GM12878 (cell line): ENCODE measurements around the gene FAM228B. TPM values are rescaled to one million over a fixed set of nuclear protein-coding genes. Genes with fewer than 3 reads are reported as not detected.
"Not testable (repeated sequence)": the region's sequence is repeated elsewhere in the genome, so short reads cannot be mapped to it uniquely, and the experiment has no call there.

Experiments used
- ATAC-seq: fragments of 200-7000 bp; cut with Tn5 transposase; 3 replicates; pipeline ENCODE4 v1.9.1; 2020; ENCODE audit warnings: mild to moderate bottlenecking, moderate library complexity
- BruUV-seq: library from RNA; stranded (reverse); fragments of 400-500 nt; replicated peaks from 2 replicates; lab custom pipeline; 2021; lab: Mats Ljungman, UMichigan
- CTCF ChIA-PET: fragments of 300-600 bp; sonication (Branson Sonifier 250); formaldehyde crosslinking; extraction: SDS; loops from one replicate; lab custom pipeline; 2021; ENCODE audit warnings: inconsistent platforms; lab: Yijun Ruan, JAX
- POLR2A ChIA-PET: fragments of 350-600 bp; formaldehyde crosslinking; extraction: SDS; loops from one replicate; lab custom pipeline; 2021; ENCODE audit warnings: inconsistent platforms; lab: Charles Lee
- RAD21 ChIA-PET: fragments of 300-600 bp; sonication (Branson Sonifier 250); formaldehyde crosslinking; loops from one replicate; lab custom pipeline; 2023; ENCODE audit warnings: antibody characterized with exemption; ENCODE audit not compliant: unreplicated experiment; lab: Charles Lee
- SMC1A ChIA-PET: fragments of 300-600 bp; sonication (Branson Sonifier 250); formaldehyde crosslinking; loops from one replicate; lab custom pipeline; 2023; ENCODE audit not compliant: unreplicated experiment, uncharacterized antibody; lab: Charles Lee
- DNase-seq: peaks from one replicate; pipeline ENCODE4 v3.0.0-alpha.2; 2011; ENCODE audit warnings: low read depth, low spot score
- FAIRE-seq: peaks from 3 replicates; lab custom pipeline; 2011; peaks lifted over from hg19 to GRCh38; lab: Jason Lieb, UNC
- H2AFZ ChIP-seq: 2 replicates; pipeline ENCODE4 v1.6.0; 2011; ENCODE audit warnings: low read depth, low read length, control low read depth; ENCODE audit not compliant: control insufficient read depth
- H3K27ac ChIP-seq: 2 replicates; pipeline ENCODE4 v1.5.1; 2011; ENCODE audit warnings: control low read depth; ENCODE audit not compliant: control insufficient read depth, insufficient read depth
- H3K27me3 ChIP-seq, 2 experiments: replicated peaks in 1 of 2; 2 replicates each; pipeline versions ENCODE4 v1.6.0 to v1.6.1; 2011; ENCODE audit warnings: low read length in 1 of 2; ENCODE audit not compliant: control insufficient read depth in 2 of 2, insufficient read depth in 2 of 2
- H3K36me3 ChIP-seq, 2 experiments: 2 replicates each; pipeline ENCODE4 v1.5.1; 2011; ENCODE audit warnings: low read length in 1 of 2; ENCODE audit not compliant: control insufficient read depth in 2 of 2, insufficient read depth in 2 of 2
- H3K4me1 ChIP-seq: 2 replicates; pipeline ENCODE4 v1.6.1; 2011; ENCODE audit warnings: mild to moderate bottlenecking, low read length, moderate library complexity, mixed read lengths; ENCODE audit not compliant: control insufficient read depth, insufficient read depth
- H3K4me2 ChIP-seq: 2 replicates; pipeline ENCODE4 v1.6.0; 2011; ENCODE audit warnings: control low read depth; ENCODE audit not compliant: control insufficient read depth, insufficient read depth
- H3K4me3 ChIP-seq: fragments of 200-600 bp; sonication (generic); 2 replicates; pipeline ENCODE4 v1.5.1; 2016
- H3K79me2 ChIP-seq: 2 replicates; pipeline ENCODE4 v1.6.0; 2011; ENCODE audit warnings: low read length; ENCODE audit not compliant: control insufficient read depth, insufficient read depth
- H3K9ac ChIP-seq: 2 replicates; pipeline ENCODE4 v1.8.0; 2011; ENCODE audit warnings: low read length, control low read depth, mixed read lengths; ENCODE audit not compliant: control insufficient read depth, insufficient read depth
- H3K9me3 ChIP-seq: replicated peaks from 3 replicates; pipeline ENCODE4 v1.5.1; 2011; ENCODE audit warnings: mild to moderate bottlenecking, low read length; ENCODE audit not compliant: control insufficient read depth, insufficient read depth
- H4K20me1 ChIP-seq: 2 replicates; pipeline ENCODE4 v1.6.0; 2011; ENCODE audit not compliant: control insufficient read depth, insufficient read depth
- WGBS: methylation state at CpG from one replicate; pipeline ENCODE4 v1.1.6; 2016; ENCODE audit warnings: low lambda C conversion rate; ENCODE audit not compliant: insufficient replicate concordance, insufficient coverage; ENCODE audit errors: missing lambda C conversion rate; 5-methylcytosine and 5-hydroxymethylcytosine counted together
- in situ Hi-C: fragments of 300-500 bp; cut with MboI; formaldehyde crosslinking; loops from 9 replicates; pipeline ENCODE4 v1.14.3; 2018; ENCODE audit warnings: mixed read lengths
- intact Hi-C: fragments of 100-400 bp; cut with micrococcal nuclease; formaldehyde crosslinking; loops from one replicate; pipeline ENCODE4 v1.14.2; 2022; ENCODE audit not compliant: unreplicated experiment
- polyA plus RNA-seq, 11 experiments: library from polyadenylated mRNA; depleted of rRNA in 4 of 11; unstranded in 6 of 11; stranded (reverse) in 5 of 11; fragments of >200 nt; fragmentation: Nextera tagmentation in 4 of 11; fragmentation: Illumina TruSeq in 1 of 11; extraction: Ambion mirVana in 4 of 11; extraction: Trizol in 1 of 11; gene quantifications; 1 replicate in 1 of 11; 2 replicates in 10 of 11; pipeline versions ENCODE4 v1.2.1 to v1.2.3, GENCODE V29; 2011 to 2016; ENCODE audit warnings: inconsistent platforms in 2 of 11, missing spikeins in 2 of 11, low read depth in 1 of 11
- total RNA-seq, 4 experiments: library from RNA; depleted of rRNA in 3 of 4; stranded (reverse); fragments of >200 nt in 3 of 4; fragmentation: Illumina TruSeq in 1 of 4; extraction: Trizol in 1 of 4; gene quantifications; 2 replicates each; pipeline versions ENCODE4 v1.2.1 to v1.2.3, GENCODE V29; 2013 to 2021

The FAM228B gene
- total and polyA plus RNA-seq, 10 of the 15 experiments (the other 5 are each of a cell fraction or from before 2014, with no cell fraction given): 3.9 to 11.0 (median 7.5) TPM

GRCh38 chr2:24093270-24093669 lies 30.0 kb upstream of the FAM228B start:
- H3K4me3 ChIP-seq, H3K4me1 ChIP-seq, H3K9me3 ChIP-seq, H3K36me3 ChIP-seq, H2AFZ ChIP-seq, H3K9ac ChIP-seq, SMC1A ChIA-PET, in situ Hi-C loops, H4K20me1 ChIP-seq, H3K27me3 ChIP-seq, DNase-seq, H3K79me2 ChIP-seq, BruUV-seq, intact Hi-C loops, FAIRE-seq, ATAC-seq, H3K4me2 ChIP-seq, CTCF ChIA-PET, RAD21 ChIA-PET, H3K27ac ChIP-seq: not testable (repeated sequence)
- POLR2A ChIA-PET: interaction anchor here (1.0 kb wide), 1 partner anchor 30 kb away, joined by 5 read pairs; the partner anchor contains the start of gene PFN4
- 96% methylated on average over 2 of the region's 5 CpGs for WGBS

- in situ Hi-C loops, H4K20me1 ChIP-seq, H3K4me2 ChIP-seq, DNase-seq, H3K36me3 ChIP-seq, CTCF ChIA-PET, BruUV-seq, intact Hi-C loops, RAD21 ChIA-PET, H2AFZ ChIP-seq, H3K9me3 ChIP-seq, POLR2A ChIA-PET, H3K4me3 ChIP-seq, H3K79me2 ChIP-seq, H3K27me3 ChIP-seq, H3K4me1 ChIP-seq, ATAC-seq, FAIRE-seq, H3K27ac ChIP-seq, H3K9ac ChIP-seq: not testable (repeated sequence)
- 95% methylated on average over 17 of the region's 17 CpGs for WGBS
- SMC1A ChIA-PET: interaction anchor here (1.2 kb wide), 1 partner anchor 27 kb away, joined by 3 read pairs; the partner anchor contains the start of gene PFN4
These were observed 28.0 kb upstream of the FAM228B start for GRCh38 chr2:24095171-24095677.

- CTCF ChIA-PET, H3K79me2 ChIP-seq, H3K9ac ChIP-seq, POLR2A ChIA-PET, H4K20me1 ChIP-seq, RAD21 ChIA-PET, in situ Hi-C loops, H3K4me2 ChIP-seq, H3K27ac ChIP-seq, DNase-seq, FAIRE-seq, H3K4me1 ChIP-seq, BruUV-seq, H3K4me3 ChIP-seq, ATAC-seq, H3K36me3 ChIP-seq, H3K27me3 ChIP-seq, H3K9me3 ChIP-seq, SMC1A ChIA-PET, H2AFZ ChIP-seq, intact Hi-C loops: not testable (repeated sequence)
- 90% methylated on average over 2 of the region's 2 CpGs for WGBS
These were observed 22.5 kb upstream of the FAM228B start for GRCh38 chr2:24100732-24101131.
